ENCODE data around the gene SLC25A31. TPM values are rescaled to one million over a fixed set of nuclear protein-coding genes. Genes with fewer than 3 reads are reported as not detected.

The SLC25A31 gene
- total and polyA plus RNA-seq, 10 of the 15 experiments (the other 5 are each of a cell fraction or from before 2014, with no cell fraction given): not detected

DNA sequence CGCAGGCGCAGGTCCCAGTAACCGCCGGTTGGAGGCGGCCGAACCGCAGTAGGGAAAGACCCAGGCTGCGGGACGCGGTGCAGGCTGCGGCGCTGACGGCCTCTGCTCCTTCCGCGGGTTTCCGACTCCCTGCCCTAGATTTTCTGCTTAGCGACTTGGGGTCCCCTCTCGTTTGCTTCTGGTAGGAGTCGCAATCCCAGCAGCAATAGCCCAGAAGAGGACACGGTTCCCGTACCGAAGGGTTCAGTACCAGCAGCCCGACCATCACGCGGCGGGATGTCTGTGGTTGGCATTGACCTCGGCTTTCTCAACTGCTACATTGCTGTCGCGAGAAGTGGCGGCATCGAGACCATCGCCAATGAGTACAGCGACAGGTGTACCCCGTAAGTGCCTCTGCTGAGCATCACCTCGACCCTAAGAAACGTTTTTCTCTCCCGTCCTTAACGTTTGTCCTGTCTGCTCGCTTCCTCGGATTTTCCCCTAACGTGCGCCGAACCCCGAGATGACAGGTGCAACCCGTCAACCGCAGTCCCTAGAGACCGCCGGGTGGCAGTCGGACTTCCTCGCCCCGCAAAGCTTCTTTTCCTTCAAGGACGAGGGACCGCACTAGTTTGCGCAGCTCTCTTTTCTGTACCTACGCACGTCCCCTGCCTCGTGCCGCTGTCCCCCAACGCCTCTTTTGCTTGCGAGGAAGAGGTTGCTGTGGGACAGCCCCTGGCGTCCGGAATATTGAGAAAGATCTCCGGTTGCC lies 52.2 kb downstream of the SLC25A31 start, which contains the start of gene HSPA4L (continued):
- TF ChIP-seq FOXK2 (IDR thresholded peaks at IDR 0.05): no peak
- TF ChIP-seq, protein P1, sequence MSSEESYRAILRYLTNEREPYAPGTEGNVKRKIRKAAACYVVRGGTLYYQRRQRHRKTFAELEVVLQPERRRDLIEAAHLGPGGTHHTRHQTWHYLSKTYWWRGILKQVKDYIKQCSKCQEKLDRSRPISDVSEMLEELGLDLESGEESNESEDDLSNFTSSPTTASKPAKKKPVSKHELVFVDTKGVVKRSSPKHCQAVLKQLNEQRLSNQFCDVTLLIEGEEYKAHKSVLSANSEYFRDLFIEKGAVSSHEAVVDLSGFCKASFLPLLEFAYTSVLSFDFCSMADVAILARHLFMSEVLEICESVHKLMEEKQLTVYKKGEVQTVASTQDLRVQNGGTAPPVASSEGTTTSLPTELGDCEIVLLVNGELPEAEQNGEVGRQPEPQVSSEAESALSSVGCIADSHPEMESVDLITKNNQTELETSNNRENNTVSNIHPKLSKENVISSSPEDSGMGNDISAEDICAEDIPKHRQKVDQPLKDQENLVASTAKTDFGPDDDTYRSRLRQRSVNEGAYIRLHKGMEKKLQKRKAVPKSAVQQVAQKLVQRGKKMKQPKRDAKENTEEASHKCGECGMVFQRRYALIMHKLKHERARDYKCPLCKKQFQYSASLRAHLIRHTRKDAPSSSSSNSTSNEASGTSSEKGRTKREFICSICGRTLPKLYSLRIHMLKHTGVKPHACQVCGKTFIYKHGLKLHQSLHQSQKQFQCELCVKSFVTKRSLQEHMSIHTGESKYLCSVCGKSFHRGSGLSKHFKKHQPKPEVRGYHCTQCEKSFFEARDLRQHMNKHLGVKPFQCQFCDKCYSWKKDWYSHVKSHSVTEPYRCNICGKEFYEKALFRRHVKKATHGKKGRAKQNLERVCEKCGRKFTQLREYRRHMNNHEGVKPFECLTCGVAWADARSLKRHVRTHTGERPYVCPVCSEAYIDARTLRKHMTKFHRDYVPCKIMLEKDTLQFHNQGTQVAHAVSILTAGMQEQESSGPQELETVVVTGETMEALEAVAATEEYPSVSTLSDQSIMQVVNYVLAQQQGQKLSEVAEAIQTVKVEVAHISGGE (CRISPR knock-in tag; IDR thresholded peaks at IDR 0.05): no peak
- TF ChIP-seq MTA2 (IDR thresholded peaks at IDR 0.05; ENCODE audit: low read depth): peak; percentile 71
- TF ChIP-seq NBN (IDR thresholded peaks at IDR 0.05): peak; percentile 85; the same call in 1 of the 2 replicates
- TF ChIP-seq, protein P2, sequence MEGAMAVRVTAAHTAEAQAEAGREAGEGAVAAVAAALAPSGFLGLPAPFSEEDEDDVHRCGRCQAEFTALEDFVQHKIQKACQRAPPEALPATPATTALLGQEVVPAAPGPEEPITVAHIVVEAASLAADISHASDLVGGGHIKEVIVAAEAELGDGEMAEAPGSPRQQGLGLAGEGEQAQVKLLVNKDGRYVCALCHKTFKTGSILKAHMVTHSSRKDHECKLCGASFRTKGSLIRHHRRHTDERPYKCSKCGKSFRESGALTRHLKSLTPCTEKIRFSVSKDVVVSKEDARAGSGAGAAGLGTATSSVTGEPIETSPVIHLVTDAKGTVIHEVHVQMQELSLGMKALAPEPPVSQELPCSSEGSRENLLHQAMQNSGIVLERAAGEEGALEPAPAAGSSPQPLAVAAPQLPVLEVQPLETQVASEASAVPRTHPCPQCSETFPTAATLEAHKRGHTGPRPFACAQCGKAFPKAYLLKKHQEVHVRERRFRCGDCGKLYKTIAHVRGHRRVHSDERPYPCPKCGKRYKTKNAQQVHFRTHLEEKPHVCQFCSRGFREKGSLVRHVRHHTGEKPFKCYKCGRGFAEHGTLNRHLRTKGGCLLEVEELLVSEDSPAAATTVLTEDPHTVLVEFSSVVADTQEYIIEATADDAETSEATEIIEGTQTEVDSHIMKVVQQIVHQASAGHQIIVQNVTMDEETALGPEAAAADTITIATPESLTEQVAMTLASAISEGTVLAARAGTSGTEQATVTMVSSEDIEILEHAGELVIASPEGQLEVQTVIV (IDR thresholded peaks at IDR 0.05; ENCODE audit: borderline replicate concordance, partially characterized antibody): no peak
- TF ChIP-seq, protein P3, sequence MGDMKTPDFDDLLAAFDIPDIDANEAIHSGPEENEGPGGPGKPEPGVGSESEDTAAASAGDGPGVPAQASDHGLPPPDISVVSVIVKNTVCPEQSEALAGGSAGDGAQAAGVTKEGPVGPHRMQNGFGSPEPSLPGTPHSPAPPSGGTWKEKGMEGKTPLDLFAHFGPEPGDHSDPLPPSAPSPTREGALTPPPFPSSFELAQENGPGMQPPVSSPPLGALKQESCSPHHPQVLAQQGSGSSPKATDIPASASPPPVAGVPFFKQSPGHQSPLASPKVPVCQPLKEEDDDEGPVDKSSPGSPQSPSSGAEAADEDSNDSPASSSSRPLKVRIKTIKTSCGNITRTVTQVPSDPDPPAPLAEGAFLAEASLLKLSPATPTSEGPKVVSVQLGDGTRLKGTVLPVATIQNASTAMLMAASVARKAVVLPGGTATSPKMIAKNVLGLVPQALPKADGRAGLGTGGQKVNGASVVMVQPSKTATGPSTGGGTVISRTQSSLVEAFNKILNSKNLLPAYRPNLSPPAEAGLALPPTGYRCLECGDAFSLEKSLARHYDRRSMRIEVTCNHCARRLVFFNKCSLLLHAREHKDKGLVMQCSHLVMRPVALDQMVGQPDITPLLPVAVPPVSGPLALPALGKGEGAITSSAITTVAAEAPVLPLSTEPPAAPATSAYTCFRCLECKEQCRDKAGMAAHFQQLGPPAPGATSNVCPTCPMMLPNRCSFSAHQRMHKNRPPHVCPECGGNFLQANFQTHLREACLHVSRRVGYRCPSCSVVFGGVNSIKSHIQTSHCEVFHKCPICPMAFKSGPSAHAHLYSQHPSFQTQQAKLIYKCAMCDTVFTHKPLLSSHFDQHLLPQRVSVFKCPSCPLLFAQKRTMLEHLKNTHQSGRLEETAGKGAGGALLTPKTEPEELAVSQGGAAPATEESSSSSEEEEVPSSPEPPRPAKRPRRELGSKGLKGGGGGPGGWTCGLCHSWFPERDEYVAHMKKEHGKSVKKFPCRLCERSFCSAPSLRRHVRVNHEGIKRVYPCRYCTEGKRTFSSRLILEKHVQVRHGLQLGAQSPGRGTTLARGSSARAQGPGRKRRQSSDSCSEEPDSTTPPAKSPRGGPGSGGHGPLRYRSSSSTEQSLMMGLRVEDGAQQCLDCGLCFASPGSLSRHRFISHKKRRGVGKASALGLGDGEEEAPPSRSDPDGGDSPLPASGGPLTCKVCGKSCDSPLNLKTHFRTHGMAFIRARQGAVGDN (IDR thresholded peaks at IDR 0.05): peak; percentile 55
- TF ChIP-seq, protein P4, sequence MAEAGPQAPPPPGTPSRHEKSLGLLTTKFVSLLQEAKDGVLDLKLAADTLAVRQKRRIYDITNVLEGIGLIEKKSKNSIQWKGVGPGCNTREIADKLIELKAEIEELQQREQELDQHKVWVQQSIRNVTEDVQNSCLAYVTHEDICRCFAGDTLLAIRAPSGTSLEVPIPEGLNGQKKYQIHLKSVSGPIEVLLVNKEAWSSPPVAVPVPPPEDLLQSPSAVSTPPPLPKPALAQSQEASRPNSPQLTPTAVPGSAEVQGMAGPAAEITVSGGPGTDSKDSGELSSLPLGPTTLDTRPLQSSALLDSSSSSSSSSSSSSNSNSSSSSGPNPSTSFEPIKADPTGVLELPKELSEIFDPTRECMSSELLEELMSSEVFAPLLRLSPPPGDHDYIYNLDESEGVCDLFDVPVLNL (IDR thresholded peaks at IDR 0.05; ENCODE audit: low read depth, low read length): no peak
- TF ChIP-seq, protein P5, sequence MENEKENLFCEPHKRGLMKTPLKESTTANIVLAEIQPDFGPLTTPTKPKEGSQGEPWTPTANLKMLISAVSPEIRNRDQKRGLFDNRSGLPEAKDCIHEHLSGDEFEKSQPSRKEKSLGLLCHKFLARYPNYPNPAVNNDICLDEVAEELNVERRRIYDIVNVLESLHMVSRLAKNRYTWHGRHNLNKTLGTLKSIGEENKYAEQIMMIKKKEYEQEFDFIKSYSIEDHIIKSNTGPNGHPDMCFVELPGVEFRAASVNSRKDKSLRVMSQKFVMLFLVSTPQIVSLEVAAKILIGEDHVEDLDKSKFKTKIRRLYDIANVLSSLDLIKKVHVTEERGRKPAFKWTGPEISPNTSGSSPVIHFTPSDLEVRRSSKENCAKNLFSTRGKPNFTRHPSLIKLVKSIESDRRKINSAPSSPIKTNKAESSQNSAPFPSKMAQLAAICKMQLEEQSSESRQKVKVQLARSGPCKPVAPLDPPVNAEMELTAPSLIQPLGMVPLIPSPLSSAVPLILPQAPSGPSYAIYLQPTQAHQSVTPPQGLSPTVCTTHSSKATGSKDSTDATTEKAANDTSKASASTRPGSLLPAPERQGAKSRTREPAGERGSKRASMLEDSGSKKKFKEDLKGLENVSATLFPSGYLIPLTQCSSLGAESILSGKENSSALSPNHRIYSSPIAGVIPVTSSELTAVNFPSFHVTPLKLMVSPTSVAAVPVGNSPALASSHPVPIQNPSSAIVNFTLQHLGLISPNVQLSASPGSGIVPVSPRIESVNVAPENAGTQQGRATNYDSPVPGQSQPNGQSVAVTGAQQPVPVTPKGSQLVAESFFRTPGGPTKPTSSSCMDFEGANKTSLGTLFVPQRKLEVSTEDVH (IDR thresholded peaks at IDR 0.05; ENCODE audit: low read depth, partially characterized antibody): no peak
- TF ChIP-seq BACH1 (IDR thresholded peaks at IDR 0.05; ENCODE audit: borderline replicate concordance): peak; percentile 53; the same call in 1 of the 2 replicates
- peak; percentile 60; the same call in 1 of the 2 replicates for TF ChIP-seq CBFB (IDR thresholded peaks at IDR 0.05; ENCODE audit: low read depth)
- TF ChIP-seq POLR2A (IDR thresholded peaks at IDR 0.05; ENCODE audit: low read depth, low read length): peak; percentile 80
- TF ChIP-seq BMI1 (IDR thresholded peaks at IDR 0.05; ENCODE audit: borderline replicate concordance): 0 out of 2 replicates have a peak, but pooled peaks have one; percentile 38

Data from GM12878 (cell line).